Large intestine (tissue), 3 donors: ENCODE results near the gene DERL2. TPM values are rescaled to one million over a fixed set of nuclear protein-coding genes. Genes with fewer than 3 reads are reported as not detected.

Source experiments
- DNase-seq, 2 donors: peaks; one replicate each; pipeline versions ENCODE4 v3.0.0 to v3.0.0-alpha.2; 2013
- H3K27ac ChIP-seq: one replicate; pipeline ENCODE4 v1.5.1; 2013; ENCODE audit warnings: low read length
- H3K27me3 ChIP-seq: 2 replicates; pipeline ENCODE4 v1.6.1; 2013; ENCODE audit warnings: low read length; ENCODE audit not compliant: control insufficient read depth, insufficient read depth
- H3K36me3 ChIP-seq: 2 replicates; pipeline ENCODE4 v1.6.1; 2013; ENCODE audit warnings: low read length; ENCODE audit not compliant: control insufficient read depth, insufficient read depth
- H3K4me1 ChIP-seq: one replicate; pipeline ENCODE4 v1.6.1; 2013; ENCODE audit warnings: low read length; ENCODE audit not compliant: control insufficient read depth, insufficient read depth
- H3K4me3 ChIP-seq: one replicate; pipeline ENCODE4 v1.5.1; 2013; ENCODE audit warnings: low read length
- H3K9me3 ChIP-seq: one replicate; pipeline ENCODE4 v1.6.1; 2013; ENCODE audit warnings: mild to moderate bottlenecking, low read depth, low read length, moderate library complexity; ENCODE audit not compliant: control insufficient read depth
- WGBS: methylation state at CpG from one replicate; pipeline ENCODE4 v1.1.5; 2013; ENCODE audit warnings: low lambda C conversion rate; ENCODE audit not compliant: insufficient coverage; 5-methylcytosine and 5-hydroxymethylcytosine counted together
- polyA plus RNA-seq: library from polyadenylated mRNA; unstranded; fragments of 120-200 nt; gene quantifications from one replicate; pipeline ENCODE4 v1.2.1, GENCODE V29; 2013

Gene DERL2
- polyA plus RNA-seq, 1 donor, result 65.4 TPM

GRCh38 chr17:5422505-5422904 lies 63.5 kb downstream of the DERL2 start:
- peaks cover 6% of the 10 kb centered on the region for H3K4me1 ChIP-seq

More at GRCh38 chr17:5422505-5422904, 63.5 kb downstream of the DERL2 start:
- H3K4me3 ChIP-seq, result no peak overlapping the region
- no peak overlapping the region for H3K27ac ChIP-seq
- DNase-seq, result no peak
- peaks cover 52% of the 10 kb centered on the region for H3K36me3 ChIP-seq
- no peaks in the 10 kb centered on the region for H3K9me3 ChIP-seq
- no peaks in the 10 kb centered on the region for H3K27me3 ChIP-seq
- WGBS, result no CpG with 5 or more reads among the region's 2 CpGs

Other genes starting within 250 kb of the DERL2 start
- 42.5 TPM for gene RABEP1, start 203.9 kb downstream of the DERL2 start, polyA plus RNA-seq
- gene NUP88, start 66.5 kb downstream of the DERL2 start, polyA plus RNA-seq, result 55.3 TPM
- gene RPAIN, start 66.0 kb downstream of the DERL2 start, polyA plus RNA-seq, result 62.4 TPM
- 140 TPM for gene C1QBP, start 47.0 kb downstream of the DERL2 start, polyA plus RNA-seq
- 14.4 TPM for gene DHX33, start 17.2 kb downstream of the DERL2 start, polyA plus RNA-seq
- gene MIS12, start 388 bp upstream of the DERL2 start, polyA plus RNA-seq, result 23.9 TPM
- 29.1 TPM for gene NLRP1, start 98.3 kb upstream of the DERL2 start, polyA plus RNA-seq